Heart left ventricle (tissue), 16 donors: ENCODE data around the gene ABCA13. TPM values are rescaled to one million over a fixed set of nuclear protein-coding genes. Genes with fewer than 3 reads are reported as not detected.

ENCODE experiments used
- ATAC-seq, 4 donors: fragments of 200-7000 bp; cut with Tn5 transposase; one replicate each; pipeline ENCODE4 v1.9.1; 2020 to 2022; ENCODE audit warnings: moderate library complexity in 4 of 4, mild to moderate bottlenecking in 3 of 4, moderate number of reproducible peaks in 1 of 4
- DNase-seq, 5 donors: peaks; one replicate each; pipeline ENCODE4 v3.0.0-alpha.2; 2020
- H3K27ac ChIP-seq, 12 donors: fragments of 200-600 bp; sonication (generic) in 4 of 12; one replicate each; pipeline versions ENCODE4 v1.5.0 to v1.8.0; 2016 to 2022; ENCODE audit warnings: mild to moderate bottlenecking in 2 of 12
- H3K27me3 ChIP-seq, 9 donors: fragments of 200-600 bp; sonication (generic) in 2 of 9; one replicate each; pipeline versions ENCODE4 v1.5.1 to v1.8.0; 2016 to 2022; ENCODE audit warnings: mild to moderate bottlenecking in 3 of 9
- H3K36me3 ChIP-seq, 9 donors: fragments of 200-600 bp; sonication (generic) in 2 of 9; one replicate each; pipeline versions ENCODE4 v1.5.0 to v1.8.0; 2018 to 2022; ENCODE audit warnings: mild to moderate bottlenecking in 2 of 9
- H3K4me1 ChIP-seq, 12 donors: fragments of 200-600 bp; sonication (generic) in 4 of 12; one replicate each; pipeline versions ENCODE4 v1.5.0 to v1.8.0; 2016 to 2022; ENCODE audit warnings: mild to moderate bottlenecking in 3 of 12
- H3K4me3 ChIP-seq, 12 donors: fragments of 200-600 bp; sonication (generic) in 4 of 12; one replicate each; pipeline versions ENCODE4 v1.5.0 to v1.8.0; 2017 to 2022; ENCODE audit warnings: mild to moderate bottlenecking in 9 of 12, moderate library complexity in 4 of 12
- H3K9me3 ChIP-seq, 12 donors: fragments of 200-600 bp; sonication (generic) in 4 of 12; one replicate each; pipeline versions ENCODE4 v1.5.0 to v1.8.0; 2016 to 2022; ENCODE audit warnings: mild to moderate bottlenecking in 1 of 12
- CTCF ChIP-seq, 12 donors: fragments of 200-600 bp; sonication (generic) in 4 of 12; IDR thresholded peaks; one replicate each; pipeline versions ENCODE4 v1.5.0 to v1.8.0; 2018 to 2022; ENCODE audit warnings: antibody characterized with exemption in 12 of 12, mild to moderate bottlenecking in 5 of 12
- POLR2A ChIP-seq, 2 donors: fragments of 450-650 bp; IDR thresholded peaks; one replicate each; pipeline ENCODE4 v1.6.1; 2017; ENCODE audit warnings: antibody characterized with exemption in 2 of 2, mild to moderate bottlenecking in 2 of 2, moderate library complexity in 2 of 2
- WGBS, 4 donors: extraction: QIAGEN DNeasy Blood & Tissue Kit in 2 of 4; methylation state at CpG; one replicate each; pipeline versions ENCODE4 v1.1.5 to v1.1.7; 2013 to 2018; 5-methylcytosine and 5-hydroxymethylcytosine counted together
- intact Hi-C, 10 donors: fragments of 100-400 bp; cut with DNase I; formaldehyde crosslinking; loops; one replicate each; pipeline versions ENCODE4 v1.11.1 to v1.14.2; 2022
- polyA plus RNA-seq, 2 donors: library from polyadenylated mRNA; stranded (reverse); fragments of 200-250 nt; gene quantifications; one replicate each; pipeline ENCODE4 v1.2.3, GENCODE V29; 2013
- total RNA-seq, 9 donors: library from RNA; depleted of rRNA in 2 of 9; stranded (reverse); fragments of >200 nt in 2 of 9; fragmentation: NEBNext Ultra II Directional in 3 of 9; extraction: Animal tissue kit (Norgen Biotek cat#: 25700) in 3 of 9; gene quantifications; one replicate each; pipeline versions ENCODE4 v1.1.0 to v1.2.4, GENCODE V29; 2016 to 2023
- donor health status: ischemic (EF 13 %, LVEDD 7.1; RV severe dilation, severe dysfunction).
- donor health status: healthy with polysubstance abuse.
- donor health status: DM: no; HTN: yes; CAD: no.
- donor health status: DM: no; HTN: no; CAD: no.
- donor health status: ischemic (EF 25% LVEDD 6.9; RV normal size, moderate dysfunction).
- donor health status: ischemic (EF 25% LVEDD 5.7; RV mildly dilated, moderate dysfunction).
- donor health status: healthy.
- donor health status: DM: yes; HTN: yes; CAD: no.
- donor health status: ischemic (EF 35%, LVEDD 5.7; RV mildly dilated, moderate dysfunction).
- donor health status: nonischemic (EF 11% LVEDD 7.7; RV severe dilation, severe dysfunction).
- donor health status: DM: yes; HTN: yes; CAD: no.
- donor health status: PGD.
- donor health status: ischemic (EF 29% LVEDD 5.4; RV normal size, mild dysfunction).
- donor health status: nonischemic (EF 23%, LVEDD 6.1; RV moderate dilation, normal function).

Gene ABCA13
- total and polyA plus RNA-seq, 11 donors: 0.01 to 0.29 (median 0.07) TPM; not detected in 3

- intact Hi-C loops: loop anchor here in 4 of 10 donors (5.0 to 10.0 kb wide), 2 partner anchors 446 to 448 kb away; no protein-coding TSS in a partner anchor
- peaks cover 0 to 4% (median 0%) of the 10 kb centered on the region in 12 donors for H3K9me3 ChIP-seq
- H3K27ac ChIP-seq: no peak overlapping the region
Measured at GRCh38 chr7:48429117-48429516, 257.9 kb downstream of the ABCA13 start.

GRCh38 chr7:48438206-48438605 lies 266.9 kb downstream of the ABCA13 start:
- no peaks in the 10 kb centered on the region for H3K4me1 ChIP-seq
- H3K9me3 ChIP-seq: peaks cover 0 to 5% (median 0%) of the 10 kb centered on the region in 12 donors
- ATAC-seq (no peak), DNase-seq (no peak)
- no peaks in the 10 kb centered on the region for H3K27me3 ChIP-seq
- no peak overlapping the region for H3K27ac ChIP-seq
- WGBS, 4 donors: 32 to 39% (median 34%) methylated on average over 1 of the region's 1 CpG
- intact Hi-C loops: no loop called here
- no peaks in the 10 kb centered on the region for H3K36me3 ChIP-seq
- no peak for TF ChIP-seq CTCF (IDR thresholded peaks at IDR 0.05)
- no peak overlapping the region for H3K4me3 ChIP-seq

More at GRCh38 chr7:48429117-48429516, 257.9 kb downstream of the ABCA13 start:
- Histone ChIP-seq H3K4me1 (no peaks in the 10 kb centered on the region), H3K36me3 (no peaks in the 10 kb centered on the region), H3K4me3 (no peak overlapping the region), H3K27me3 (no peaks in the 10 kb centered on the region)
- TF ChIP-seq CTCF (IDR thresholded peaks at IDR 0.05) (no peak), POLR2A (IDR thresholded peaks at IDR 0.05) (no peak)
- DNase-seq: no peak
- ATAC-seq: no peak

- no peak for ATAC-seq
- Histone ChIP-seq H3K27ac (no peak overlapping the region), H3K4me3 (no peak overlapping the region), H3K36me3 (no peaks in the 10 kb centered on the region), H3K4me1 (no peaks in the 10 kb centered on the region), H3K9me3 (no peaks in the 10 kb centered on the region), H3K27me3 (no peaks in the 10 kb centered on the region)
- TF ChIP-seq POLR2A (IDR thresholded peaks at IDR 0.05) (no peak), CTCF (IDR thresholded peaks at IDR 0.05) (no peak)
- intact Hi-C loops: loop anchor here in 1 of 10 donors (10.0 kb wide), 1 partner anchor 57 kb away; no protein-coding TSS in a partner anchor
- 79 to 85% (median 82%) methylated on average over 8 of the region's 8 CpGs for WGBS, 4 donors
- DNase-seq: no peak
Measured at GRCh38 chr7:48441848-48442492, 270.7 kb downstream of the ABCA13 start.

- intact Hi-C loops: loop anchor here in 1 of 10 donors (10.0 kb wide), 1 partner anchor 58 kb away; no protein-coding TSS in a partner anchor
- 88 to 90% (median 89%) methylated on average over 5 of the region's 5 CpGs for WGBS, 4 donors
- Histone ChIP-seq H3K9me3 (no peaks in the 10 kb centered on the region), H3K4me1 (no peaks in the 10 kb centered on the region), H3K27me3 (no peaks in the 10 kb centered on the region), H3K4me3 (no peak overlapping the region), H3K36me3 (no peaks in the 10 kb centered on the region), H3K27ac (no peak overlapping the region)
- TF ChIP-seq POLR2A (IDR thresholded peaks at IDR 0.05) (no peak), CTCF (IDR thresholded peaks at IDR 0.05) (no peak)
- no peak for DNase-seq
- no peak for ATAC-seq
Measured at GRCh38 chr7:48443051-48443450, 271.8 kb downstream of the ABCA13 start.
